RWPE1 (cell line): ENCODE measurements around the gene SLIT1.
A peak's percentile ranks its signal among the peaks of the same experiment; 100 is the strongest.

Source experiments
- CTCF ChIA-PET: fragments of 350-600 bp; sonication (Branson Sonifier 250); formaldehyde crosslinking; extraction: SDS; loops from one replicate; lab custom pipeline; 2021; lab: Yijun Ruan, JAX
- POLR2A ChIA-PET: fragments of 400-600 bp; formaldehyde crosslinking; extraction: SDS; loops from one replicate; lab custom pipeline; 2020; ENCODE audit warnings: antibody characterized with exemption; ENCODE audit not compliant: low non-redundant PET; lab: Yijun Ruan, JAX
- DNase-seq: peaks from one replicate; pipeline ENCODE4 v3.0.0; 2012; ENCODE audit warnings: low spot score
- H3K27ac ChIP-seq: fragments of 450-650 bp; 2 replicates; pipeline ENCODE4 v1.5.1; 2017
- CTCF ChIP-seq: fragments of 450-650 bp; conservative IDR thresholded peaks from 2 replicates; pipeline ENCODE4 v1.5.1; 2017; ENCODE audit warnings: low read depth, mild to moderate bottlenecking

Gene SLIT1

GRCh38 chr10:97174276-97174775 is 11.4 kb downstream of the SLIT1 start:
- TF ChIP-seq CTCF, result no peak
- POLR2A ChIA-PET, result no interaction called here
- CTCF ChIA-PET, result interaction anchor here (0.6 to 1.8 kb wide), 4 partner anchors 22 to 57 kb away, joined by 3 to 5 read pairs (median 3); no protein-coding TSS in a partner anchor
- no peak overlapping the region for H3K27ac ChIP-seq
- DNase-seq, result no peak

- ChIA-PET POLR2A (interaction anchor here (0.6 kb wide), 1 partner anchor 137 kb away, joined by 3 read pairs; no protein-coding TSS in a partner anchor), CTCF (interaction anchor here (0.9 to 1.8 kb wide), 2 partner anchors 33 to 37 kb away, joined by 5 to 7 read pairs; no protein-coding TSS in a partner anchor)
- TF ChIP-seq CTCF, result no peak
- H3K27ac ChIP-seq, result no peak overlapping the region
- no peak for DNase-seq
Observed at GRCh38 chr10:97173036-97173435, 12.7 kb downstream of the SLIT1 start.

- no peak overlapping the region for H3K27ac ChIP-seq
- POLR2A ChIA-PET, result interaction anchor here (0.5 kb wide), 1 partner anchor 13 kb away, joined by 4 read pairs; no protein-coding TSS in a partner anchor
- no peak for TF ChIP-seq CTCF
- CTCF ChIA-PET, result interaction anchor here (1.2 kb wide), 1 partner anchor 10 kb away, joined by 3 read pairs; no protein-coding TSS in a partner anchor
- no peak for DNase-seq
Observed at GRCh38 chr10:97171001-97171400, 14.8 kb downstream of the SLIT1 start.

GRCh38 chr10:97169911-97170693 is 15.7 kb downstream of the SLIT1 start:
- CTCF ChIA-PET, result interaction anchor here (1.2 kb wide), 1 partner anchor 10 kb away, joined by 3 read pairs; no protein-coding TSS in a partner anchor
- TF ChIP-seq CTCF, result no peak
- peak; percentile 30 for DNase-seq
- H3K27ac ChIP-seq, result no peak overlapping the region
- POLR2A ChIA-PET, result interaction anchor here (0.5 kb wide), 1 partner anchor 12 kb away, joined by 4 read pairs; no protein-coding TSS in a partner anchor

- POLR2A ChIA-PET, result no interaction called here
- H3K27ac ChIP-seq, result no peak overlapping the region
- CTCF ChIA-PET, result no interaction called here
- no peak for TF ChIP-seq CTCF
- no peak for DNase-seq
Observed at GRCh38 chr10:97169063-97169462, 16.7 kb downstream of the SLIT1 start.

- no peak overlapping the region for H3K27ac ChIP-seq
- POLR2A ChIA-PET, result no interaction called here
- CTCF ChIA-PET, result no interaction called here
- TF ChIP-seq CTCF, result no peak
- DNase-seq, result no peak
Observed at GRCh38 chr10:97168645-97169044, 17.1 kb downstream of the SLIT1 start.
